GM21390 (cell line): ENCODE results near the gene KRTAP15-1.

Experiments used
- ATAC-seq: cut with Tn5 transposase; IDR thresholded peaks from one replicate; pipeline ENCODE4 v1.9.1; 2021; ENCODE audit not compliant: unreplicated experiment

Gene KRTAP15-1, protein sequence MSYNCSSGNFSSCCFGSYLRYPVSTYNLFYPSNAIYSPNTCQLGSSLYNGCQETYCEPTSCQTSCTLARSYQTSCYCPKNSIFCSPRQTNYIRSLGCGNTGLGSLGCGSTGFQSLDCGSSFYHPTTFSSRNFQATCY

DNA sequence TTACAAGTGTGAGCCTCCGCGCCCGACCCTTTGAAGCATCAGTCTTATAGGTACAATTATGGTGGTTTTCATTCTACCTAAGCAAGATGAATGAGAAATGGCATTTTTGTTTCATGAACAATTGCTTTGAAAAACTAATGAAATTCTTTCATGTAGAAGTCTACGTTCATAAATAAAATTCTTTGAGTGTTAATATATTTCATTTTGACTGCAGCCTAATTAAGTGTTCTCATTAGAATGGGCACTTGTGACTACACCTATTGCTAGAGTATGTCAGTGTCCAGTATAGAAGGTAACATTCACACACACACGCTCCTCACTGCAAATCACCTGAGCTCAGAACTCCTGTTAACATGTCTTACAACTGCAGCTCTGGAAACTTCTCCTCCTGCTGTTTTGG, at the start of gene KRTAP15-1:
KRTAP15-1 (plus strand) TSS at position 301 of the 400 bp plus-strand sequence; CDS start at position 354, 53 bp downstream.
- ATAC-seq = no peak

GRCh38 chr21:30391492-30392025, 48.5 kb upstream of the KRTAP15-1 start:
- ATAC-seq = no peak

- ATAC-seq = no peak
These were observed 44.3 kb upstream of the KRTAP15-1 start, which contains the start of gene KRTAP13-1 for GRCh38 chr21:30395731-30396130. KRTAP13-1 (plus strand) TSS chr21:30396031; CDS start chr21:30396087, 56 bp downstream.

GRCh38 chr21:30408782-30409494, 31.1 kb upstream of the KRTAP15-1 start:
- no peak for ATAC-seq

DNA sequence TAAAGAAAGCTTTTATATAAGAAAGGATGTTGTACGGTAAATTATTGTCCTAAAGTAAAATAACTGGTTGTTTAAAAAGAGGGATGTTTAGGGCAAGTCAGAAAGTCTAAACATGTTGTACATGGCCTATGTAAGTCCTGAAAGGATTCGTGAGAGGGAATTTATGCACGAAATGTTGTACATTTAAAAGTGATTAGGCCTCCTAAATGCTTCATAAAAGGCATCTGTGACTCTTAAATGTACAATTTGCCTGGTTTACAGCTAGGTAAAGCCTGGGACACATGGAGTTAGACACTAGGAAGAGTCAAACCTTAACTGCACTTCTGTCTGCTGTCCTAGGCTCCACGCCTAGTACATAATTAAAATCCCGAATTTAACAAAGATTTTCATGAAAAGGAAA, 24.1 kb upstream of the KRTAP15-1 start:
- ATAC-seq = no peak

DNA sequence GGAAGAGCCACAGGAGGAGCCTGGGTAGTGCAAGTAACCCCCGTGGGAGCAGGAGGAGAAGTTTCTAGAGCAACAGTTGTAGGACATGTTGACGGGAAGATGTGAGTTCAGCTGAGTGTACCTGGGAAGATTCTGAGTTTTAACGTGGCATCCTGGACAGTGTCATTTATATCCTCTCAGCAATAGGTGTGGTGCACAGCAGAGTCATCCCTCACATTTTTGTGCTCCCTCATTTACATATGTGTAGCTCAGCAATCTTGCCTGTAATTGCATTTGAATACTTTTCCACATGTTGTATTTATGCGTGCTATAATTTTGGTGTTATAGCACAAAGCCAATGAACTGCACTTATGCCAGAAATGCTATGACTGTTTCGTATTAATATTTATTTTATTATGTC, 14.2 kb upstream of the KRTAP15-1 start, which contains the start of gene KRTAP13-3:
KRTAP13-3 (minus strand) TSS at position 101 of the 400 bp plus-strand sequence; CDS start at position 87, 14 bp downstream.
- no peak for ATAC-seq

- ATAC-seq = no peak
These were observed 13.3 kb upstream of the KRTAP15-1 start for GRCh38 chr21:30426731-30427130.

DNA sequence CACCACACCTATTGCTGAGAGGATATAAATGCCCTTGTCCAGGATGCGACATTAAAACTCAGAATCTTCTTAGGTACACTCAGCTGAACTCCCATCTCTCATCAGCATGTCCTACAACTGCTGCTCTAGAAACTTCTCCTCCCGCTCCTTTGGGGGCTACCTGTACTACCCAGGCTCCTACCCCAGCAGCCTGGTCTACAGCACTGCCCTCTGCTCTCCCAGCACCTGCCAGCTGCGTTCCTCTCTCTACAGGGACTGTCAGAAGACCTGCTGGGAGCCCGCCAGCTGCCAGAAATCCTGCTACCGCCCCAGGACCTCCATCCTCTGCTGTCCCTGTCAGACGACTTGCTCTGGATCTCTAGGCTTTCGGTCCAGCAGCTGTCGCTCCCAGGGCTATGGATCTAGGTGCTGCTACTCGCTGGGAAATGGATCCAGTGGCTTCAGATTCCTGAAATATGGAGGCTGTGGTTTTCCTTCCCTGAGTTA, 9.9 kb upstream of the KRTAP15-1 start, which contains the start of gene KRTAP13-4:
KRTAP13-4 (plus strand) TSS at position 51 of the 486 bp plus-strand sequence; CDS start at position 107, 56 bp downstream.
- ATAC-seq = no peak

DNA sequence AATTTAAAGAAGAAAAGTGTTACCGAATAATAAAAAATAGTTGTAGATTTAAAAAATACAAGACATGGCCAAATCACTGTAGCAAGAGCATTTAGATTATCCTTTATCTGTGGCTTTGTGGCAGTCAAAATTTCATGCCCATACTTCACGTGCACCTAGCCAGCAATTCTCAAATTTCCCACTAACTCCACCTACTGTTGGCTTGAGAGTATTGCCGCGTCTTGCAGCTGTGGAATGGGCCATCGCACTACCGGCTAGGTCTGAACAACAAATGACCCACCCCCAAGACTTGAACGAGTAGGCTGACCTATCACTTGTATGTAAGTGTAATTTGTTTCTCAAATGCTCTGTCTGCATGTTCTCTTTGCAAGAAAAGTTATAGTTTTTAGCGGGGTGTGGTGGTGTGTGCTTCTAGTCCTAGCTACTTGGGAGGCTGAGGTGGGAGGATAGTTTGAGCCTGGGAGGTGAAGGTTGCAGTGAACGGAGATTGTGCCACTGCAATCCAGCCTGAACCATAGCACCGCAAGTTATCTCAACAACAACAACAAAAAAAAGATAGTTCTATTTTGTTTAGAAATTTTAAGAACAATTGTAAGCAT, 5.9 kb upstream of the KRTAP15-1 start:
- ATAC-seq = no peak

- no peak for ATAC-seq
These were observed 3.0 kb upstream of the KRTAP15-1 start for GRCh38 chr21:30437010-30437565.

GRCh38 chr21:30443226-30443625, 3.2 kb downstream of the KRTAP15-1 start:
- no peak for ATAC-seq

- no peak for ATAC-seq
These were observed 4.1 kb downstream of the KRTAP15-1 start for GRCh38 chr21:30444204-30444603.

DNA sequence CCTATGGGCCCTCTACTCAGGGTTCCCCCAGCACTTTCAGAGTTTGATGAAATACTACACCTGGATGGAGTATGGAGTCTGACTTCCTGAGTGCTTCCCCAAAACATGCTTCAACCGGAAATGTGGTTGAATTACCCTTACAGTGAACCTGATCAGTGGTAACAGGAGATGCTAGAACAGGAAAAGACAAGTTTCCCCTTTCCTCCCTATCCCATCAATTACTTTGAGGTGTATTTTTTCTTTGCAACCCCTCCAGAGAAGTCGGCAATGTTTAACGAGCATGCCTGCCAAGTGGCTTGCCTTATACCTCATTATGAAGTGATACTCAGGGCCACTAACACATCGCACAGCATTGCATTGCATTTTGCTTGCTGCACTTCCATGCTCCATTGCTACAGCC, 7.0 kb downstream of the KRTAP15-1 start:
- no peak for ATAC-seq

- no peak for ATAC-seq
These were observed 8.4 kb downstream of the KRTAP15-1 start for GRCh38 chr21:30448514-30448913.

- ATAC-seq = no peak
These were observed 23.6 kb downstream of the KRTAP15-1 start for GRCh38 chr21:30463713-30464112.

DNA sequence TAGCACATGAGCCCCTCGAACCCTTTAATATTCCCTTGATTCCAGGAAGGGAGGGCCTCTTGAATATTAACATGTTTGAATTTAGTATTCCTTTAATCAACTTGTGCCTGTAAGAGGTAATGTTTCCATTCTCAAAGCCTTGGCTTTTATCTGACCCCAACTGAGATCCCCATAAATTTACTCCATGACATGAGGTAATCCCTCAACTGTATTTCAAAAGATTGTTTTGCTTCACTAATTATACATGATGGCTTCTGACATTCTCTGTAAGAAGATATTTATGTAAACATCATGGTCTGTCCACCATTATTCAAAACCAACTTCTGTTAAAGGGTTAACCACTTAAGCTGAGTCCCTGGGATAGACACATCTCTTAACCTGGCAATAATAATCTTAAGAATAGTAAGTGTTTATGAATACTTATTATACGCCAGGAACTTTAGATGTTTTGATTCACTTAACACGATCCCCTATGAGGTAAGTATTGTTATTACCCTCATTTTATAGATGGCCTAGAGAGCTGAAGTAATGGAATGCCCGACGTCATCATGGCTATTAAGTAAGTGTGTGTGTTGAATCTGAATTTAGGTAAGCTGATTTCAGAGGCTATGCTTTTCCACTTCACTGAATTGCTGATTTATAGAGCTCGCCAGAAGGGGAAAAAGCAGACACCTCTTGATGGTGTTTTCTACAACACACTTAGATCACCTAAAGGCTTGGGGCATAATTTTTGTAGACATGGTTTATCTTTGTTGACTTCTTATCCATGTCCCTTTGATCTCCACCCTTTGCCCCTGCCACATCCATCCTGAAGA, 29.0 kb downstream of the KRTAP15-1 start:
- ATAC-seq = no peak

DNA sequence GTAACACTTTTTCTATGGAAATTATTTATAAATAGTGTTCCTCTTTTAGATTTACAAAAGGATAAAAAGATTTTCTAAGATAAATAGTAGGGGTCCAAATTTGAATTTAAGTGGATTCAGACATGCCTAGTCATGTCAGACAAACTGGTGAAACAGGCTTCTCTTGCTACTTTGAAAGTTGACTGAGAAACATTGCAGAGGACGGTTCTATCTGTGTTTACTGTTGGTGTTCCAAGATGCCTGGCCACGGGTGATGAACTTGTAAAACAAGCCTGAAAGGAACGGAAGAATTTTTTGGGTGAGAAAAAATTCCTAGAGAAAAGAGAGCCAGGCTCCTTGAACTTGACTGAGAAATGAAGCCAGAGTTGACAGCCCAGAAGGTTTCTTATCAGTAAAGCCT, 37.9 kb downstream of the KRTAP15-1 start:
- ATAC-seq = no peak

DNA sequence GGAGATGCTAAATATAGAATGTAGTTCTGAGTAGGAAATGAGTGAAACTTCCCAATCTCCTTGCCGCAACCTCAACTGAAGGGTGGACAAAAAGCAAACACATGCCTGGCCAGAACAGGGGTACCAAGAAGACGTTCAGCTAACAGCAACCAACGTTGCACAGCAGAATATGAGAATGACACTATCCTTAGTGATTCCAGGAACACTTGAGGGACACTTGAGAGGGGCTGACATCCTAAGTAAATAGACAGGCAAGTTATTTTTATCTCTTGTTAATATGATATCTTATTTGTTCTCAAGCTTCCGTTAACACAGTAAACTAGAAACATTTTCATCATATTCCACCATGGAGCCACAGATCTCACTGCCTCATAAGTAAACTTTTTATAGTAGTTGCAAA, 39.2 kb downstream of the KRTAP15-1 start:
- ATAC-seq = no peak

GRCh38 chr21:30480145-30480544, 40.1 kb downstream of the KRTAP15-1 start, which contains the start of gene KRTAP19-1:
KRTAP19-1 (minus strand) TSS chr21:30480367; CDS start chr21:30480317, 50 bp downstream.
- no peak for ATAC-seq

DNA sequence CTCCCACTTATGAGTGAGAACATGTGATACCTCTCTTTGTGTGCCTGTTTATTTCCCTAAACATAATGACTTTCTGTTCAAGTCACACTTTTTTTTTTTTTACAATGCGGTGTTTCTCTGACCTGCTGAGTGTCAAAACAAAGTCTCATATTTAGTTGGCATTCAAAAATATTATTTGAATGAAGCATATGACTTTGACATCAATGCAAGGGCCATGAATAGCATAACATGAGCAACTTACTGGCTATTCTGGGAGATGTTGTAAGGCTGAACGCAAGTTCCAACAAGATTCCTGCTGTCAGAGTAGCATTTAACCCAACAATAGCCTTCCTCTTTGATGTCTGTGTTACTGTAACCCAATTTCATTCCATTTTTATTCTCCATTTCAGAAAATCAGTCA, 42.1 kb downstream of the KRTAP15-1 start:
- no peak for ATAC-seq
